ENCODE data around the gene ZNF169. TPM values are rescaled to one million over a fixed set of nuclear protein-coding genes. Genes with fewer than 3 reads are reported as not detected.
"Not testable (repeated sequence)": the region's sequence is repeated elsewhere in the genome, so short reads cannot be mapped to it uniquely, and the experiment has no call there.

Gene ZNF169
- total and polyA plus RNA-seq, 2 donors from 2014 or later: 1.6 to 7.9 TPM

DNA sequence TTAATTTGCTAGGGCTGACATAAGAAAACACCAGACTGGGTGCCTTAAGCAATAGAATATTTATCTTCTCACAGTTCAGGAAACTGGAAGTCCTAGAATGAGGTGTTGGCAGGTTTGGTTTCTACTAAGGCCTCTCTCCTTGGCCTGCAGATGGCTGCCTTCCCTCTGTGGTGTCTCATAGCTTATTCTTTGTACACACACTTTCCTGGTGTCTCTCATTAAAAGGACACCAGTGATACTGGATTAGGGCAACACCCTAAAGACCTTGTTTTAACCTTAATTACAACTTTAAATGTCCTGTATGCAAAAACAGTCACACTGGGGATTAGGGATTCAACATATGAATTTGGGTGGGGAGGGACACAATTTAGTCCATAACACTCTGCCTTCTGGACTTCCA lies 44.2 kb downstream of the ZNF169 start:
- Histone ChIP-seq H3K9ac (ENCODE audit: low read length in 3 of 3) (no peak overlapping the region), H3K27me3 (ENCODE audit: control insufficient read depth, insufficient read depth, low read length) (no peaks in the 10 kb centered on the region), H3K4me1 (ENCODE audit: control insufficient read depth in 2 of 3, insufficient read depth in 2 of 3, low read depth in 1 of 3, low read length in 3 of 3) (peaks cover 0 to 2% (median 0%) of the 10 kb centered on the region in 3 donors), H3K27ac (ENCODE audit: low read depth in 2 of 2, low read length in 2 of 2) (no peak overlapping the region), H3K4me3 (ENCODE audit: low read length in 3 of 3) (no peak overlapping the region), H3K36me3 (ENCODE audit: control insufficient read depth in 2 of 3, insufficient read depth in 3 of 3, low read length in 3 of 3) (no peaks in the 10 kb centered on the region), H3K9me3 (ENCODE audit: control insufficient read depth in 2 of 3, insufficient read depth in 1 of 3, low read length in 3 of 3) (no peaks in the 10 kb centered on the region)
- FAIRE-seq (no peak), DNase-seq (no peak)
- TF ChIP-seq, protein P1, sequence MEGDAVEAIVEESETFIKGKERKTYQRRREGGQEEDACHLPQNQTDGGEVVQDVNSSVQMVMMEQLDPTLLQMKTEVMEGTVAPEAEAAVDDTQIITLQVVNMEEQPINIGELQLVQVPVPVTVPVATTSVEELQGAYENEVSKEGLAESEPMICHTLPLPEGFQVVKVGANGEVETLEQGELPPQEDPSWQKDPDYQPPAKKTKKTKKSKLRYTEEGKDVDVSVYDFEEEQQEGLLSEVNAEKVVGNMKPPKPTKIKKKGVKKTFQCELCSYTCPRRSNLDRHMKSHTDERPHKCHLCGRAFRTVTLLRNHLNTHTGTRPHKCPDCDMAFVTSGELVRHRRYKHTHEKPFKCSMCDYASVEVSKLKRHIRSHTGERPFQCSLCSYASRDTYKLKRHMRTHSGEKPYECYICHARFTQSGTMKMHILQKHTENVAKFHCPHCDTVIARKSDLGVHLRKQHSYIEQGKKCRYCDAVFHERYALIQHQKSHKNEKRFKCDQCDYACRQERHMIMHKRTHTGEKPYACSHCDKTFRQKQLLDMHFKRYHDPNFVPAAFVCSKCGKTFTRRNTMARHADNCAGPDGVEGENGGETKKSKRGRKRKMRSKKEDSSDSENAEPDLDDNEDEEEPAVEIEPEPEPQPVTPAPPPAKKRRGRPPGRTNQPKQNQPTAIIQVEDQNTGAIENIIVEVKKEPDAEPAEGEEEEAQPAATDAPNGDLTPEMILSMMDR (IDR thresholded peaks at IDR 0.05; ENCODE audit: borderline replicate concordance, extremely low read depth, insufficient read depth): no peak
- intact Hi-C loops (cut with DNase I): no loop called here

DNA sequence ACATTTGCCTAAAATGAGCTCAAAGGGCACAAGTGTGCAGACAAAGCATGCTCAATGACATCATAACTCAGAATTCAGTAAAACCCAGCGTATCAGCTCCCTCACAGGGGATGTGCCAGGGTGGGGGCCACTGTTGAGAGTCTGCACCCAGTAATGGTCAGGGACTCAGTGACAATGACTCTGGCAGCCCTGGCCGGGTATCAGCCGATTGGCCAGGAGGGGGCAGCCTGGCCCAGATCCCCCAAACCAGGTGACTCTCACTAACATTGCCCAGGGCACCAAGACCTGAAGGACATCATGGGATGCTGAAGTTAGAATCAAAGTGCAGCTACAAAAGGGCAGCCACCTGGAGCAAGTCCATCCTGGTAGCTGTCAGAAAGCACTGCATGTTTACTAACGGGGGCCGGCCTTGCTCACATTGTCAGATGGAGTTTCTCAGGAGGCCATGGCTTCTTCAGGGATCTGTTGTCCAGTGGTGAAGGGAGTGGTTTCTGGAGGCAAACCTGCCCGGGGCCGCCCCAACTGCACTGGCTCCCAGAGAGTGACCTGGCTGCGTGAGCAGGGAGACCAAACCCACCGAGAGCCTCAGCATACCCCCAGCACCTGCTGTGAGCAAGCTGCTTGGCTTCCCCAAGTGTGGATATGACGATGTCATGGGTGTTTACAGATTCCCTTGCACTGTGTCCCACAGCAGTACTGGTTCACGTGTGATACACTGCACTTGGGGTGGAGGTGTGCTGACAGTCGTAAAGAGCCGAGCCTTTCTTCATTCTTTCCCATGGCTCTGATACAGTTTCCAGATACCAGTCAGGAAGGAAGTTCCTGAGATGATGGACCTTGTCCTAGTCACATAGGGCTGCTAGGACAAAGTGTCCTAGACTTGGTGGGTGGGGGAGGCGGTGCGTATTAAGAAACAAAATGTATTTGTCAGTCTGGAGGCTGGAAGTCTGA lies 56.2 kb downstream of the ZNF169 start:
- H3K36me3 ChIP-seq (ENCODE audit: control insufficient read depth in 2 of 3, insufficient read depth in 3 of 3, low read length in 3 of 3); H3K27me3 ChIP-seq (ENCODE audit: control insufficient read depth, insufficient read depth, low read length); H3K27ac ChIP-seq (ENCODE audit: low read depth in 2 of 2, low read length in 2 of 2); H3K4me3 ChIP-seq (ENCODE audit: low read length in 3 of 3); H3K4me1 ChIP-seq (ENCODE audit: control insufficient read depth in 2 of 3, insufficient read depth in 2 of 3, low read depth in 1 of 3, low read length in 3 of 3); DNase-seq; H3K9me3 ChIP-seq (ENCODE audit: control insufficient read depth in 2 of 3, insufficient read depth in 1 of 3, low read length in 3 of 3); FAIRE-seq; H3K9ac ChIP-seq (ENCODE audit: low read length in 3 of 3); intact Hi-C loops (cut with DNase I): not testable (repeated sequence)

DNA sequence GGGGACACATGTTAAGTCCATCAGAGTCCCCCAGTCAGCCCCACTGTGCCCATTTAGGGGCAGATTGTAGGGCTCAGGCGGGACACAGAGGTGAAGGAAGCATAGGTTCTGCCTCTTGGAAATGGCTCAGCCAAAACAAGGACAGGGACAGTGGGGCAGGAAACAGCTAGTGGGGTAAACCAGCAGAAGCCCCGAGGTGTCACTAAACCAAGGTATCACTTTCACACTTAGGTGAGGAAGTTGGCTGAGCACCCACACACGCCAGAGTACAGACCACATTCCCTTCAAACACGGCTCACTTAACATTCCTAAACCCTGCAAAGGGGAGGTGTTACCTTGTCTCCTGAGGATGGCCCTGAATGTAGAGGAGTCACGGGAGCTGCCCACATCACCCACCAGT lies 57.1 kb downstream of the ZNF169 start:
- H3K36me3 ChIP-seq (ENCODE audit: control insufficient read depth in 2 of 3, insufficient read depth in 3 of 3, low read length in 3 of 3); H3K9ac ChIP-seq (ENCODE audit: low read length in 3 of 3); DNase-seq; FAIRE-seq; H3K9me3 ChIP-seq (ENCODE audit: control insufficient read depth in 2 of 3, insufficient read depth in 1 of 3, low read length in 3 of 3); intact Hi-C loops (cut with DNase I); H3K4me1 ChIP-seq (ENCODE audit: control insufficient read depth in 2 of 3, insufficient read depth in 2 of 3, low read depth in 1 of 3, low read length in 3 of 3); H3K27me3 ChIP-seq (ENCODE audit: control insufficient read depth, insufficient read depth, low read length); H3K27ac ChIP-seq (ENCODE audit: low read depth in 2 of 2, low read length in 2 of 2); H3K4me3 ChIP-seq (ENCODE audit: low read length in 3 of 3): not testable (repeated sequence)

DNA sequence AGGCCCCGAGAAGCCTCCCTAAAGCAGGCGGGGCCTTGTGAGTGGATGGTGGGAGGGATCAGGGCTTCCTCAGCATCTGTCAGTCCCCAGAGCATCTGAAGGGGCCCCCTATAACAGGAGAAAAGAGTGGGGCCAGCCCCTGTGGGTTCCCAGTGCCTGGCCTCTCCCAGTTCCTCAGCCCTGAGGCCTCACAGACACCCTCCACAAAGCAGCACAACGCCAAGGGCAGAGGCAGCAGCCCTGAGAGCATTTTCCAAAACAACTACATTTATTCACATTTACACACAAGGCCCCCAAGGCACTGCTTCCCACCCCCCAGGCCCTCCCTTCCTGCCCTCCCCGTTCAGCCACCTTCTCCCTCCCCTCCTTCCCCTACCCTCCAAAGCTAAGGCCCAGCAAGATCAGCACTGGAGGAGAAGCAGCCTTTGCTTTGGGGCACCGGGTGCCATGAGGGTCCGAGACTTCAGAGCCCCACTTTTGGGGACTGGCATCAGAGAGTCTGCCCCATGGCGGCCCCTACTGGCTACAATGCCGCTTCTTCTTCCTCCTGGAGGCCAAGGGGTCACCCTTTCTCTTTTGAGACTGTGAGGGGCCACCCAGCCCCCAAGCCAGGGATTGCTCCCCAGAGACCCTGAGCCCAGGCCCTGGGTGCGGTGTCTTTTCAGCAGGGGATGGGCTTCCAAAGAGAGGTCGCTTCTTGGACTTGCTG lies 59.0 kb downstream of the ZNF169 start:
- intact Hi-C loops (cut with DNase I); H3K4me3 ChIP-seq (ENCODE audit: low read length in 3 of 3); H3K36me3 ChIP-seq (ENCODE audit: control insufficient read depth in 2 of 3, insufficient read depth in 3 of 3, low read length in 3 of 3); H3K27me3 ChIP-seq (ENCODE audit: control insufficient read depth, insufficient read depth, low read length); H3K9me3 ChIP-seq (ENCODE audit: control insufficient read depth in 2 of 3, insufficient read depth in 1 of 3, low read length in 3 of 3); FAIRE-seq; H3K9ac ChIP-seq (ENCODE audit: low read length in 3 of 3); H3K27ac ChIP-seq (ENCODE audit: low read depth in 2 of 2, low read length in 2 of 2); H3K4me1 ChIP-seq (ENCODE audit: control insufficient read depth in 2 of 3, insufficient read depth in 2 of 3, low read depth in 1 of 3, low read length in 3 of 3); DNase-seq: not testable (repeated sequence)

DNA sequence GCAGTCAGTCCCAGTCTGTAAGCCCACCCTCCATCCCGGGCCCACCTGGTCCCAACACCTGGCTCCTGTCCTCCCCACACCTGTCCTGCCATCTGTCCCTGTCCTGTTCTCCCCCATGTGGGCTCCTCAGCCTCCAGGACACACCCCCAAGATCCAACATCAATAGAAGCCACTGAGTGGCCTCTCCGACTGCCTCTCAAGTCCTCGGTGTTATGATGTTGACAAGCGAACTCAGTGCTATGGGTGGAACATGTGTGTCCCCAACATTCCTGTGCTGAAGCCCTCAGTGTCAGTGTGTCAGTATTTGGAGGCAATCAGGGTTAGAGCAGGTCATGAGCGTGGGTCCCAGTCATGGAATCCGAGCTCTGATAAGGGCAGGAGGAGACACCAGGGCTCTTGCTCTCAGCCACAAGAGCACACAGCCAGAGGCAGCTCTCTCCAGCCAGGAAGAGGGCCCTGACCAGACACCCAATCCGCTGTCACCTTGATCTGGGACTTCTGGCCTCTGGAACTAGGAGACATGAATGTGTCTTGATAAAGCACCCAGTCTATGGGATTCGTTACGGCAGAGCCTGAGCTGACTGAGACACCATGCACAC lies 63.3 kb downstream of the ZNF169 start:
- DNase-seq; intact Hi-C loops (cut with DNase I); H3K4me3 ChIP-seq (ENCODE audit: low read length in 3 of 3); H3K27me3 ChIP-seq (ENCODE audit: control insufficient read depth, insufficient read depth, low read length); FAIRE-seq; H3K27ac ChIP-seq (ENCODE audit: low read depth in 2 of 2, low read length in 2 of 2); H3K36me3 ChIP-seq (ENCODE audit: control insufficient read depth in 2 of 3, insufficient read depth in 3 of 3, low read length in 3 of 3); H3K4me1 ChIP-seq (ENCODE audit: control insufficient read depth in 2 of 3, insufficient read depth in 2 of 3, low read depth in 1 of 3, low read length in 3 of 3); H3K9ac ChIP-seq (ENCODE audit: low read length in 3 of 3); H3K9me3 ChIP-seq (ENCODE audit: control insufficient read depth in 2 of 3, insufficient read depth in 1 of 3, low read length in 3 of 3): not testable (repeated sequence)

DNA sequence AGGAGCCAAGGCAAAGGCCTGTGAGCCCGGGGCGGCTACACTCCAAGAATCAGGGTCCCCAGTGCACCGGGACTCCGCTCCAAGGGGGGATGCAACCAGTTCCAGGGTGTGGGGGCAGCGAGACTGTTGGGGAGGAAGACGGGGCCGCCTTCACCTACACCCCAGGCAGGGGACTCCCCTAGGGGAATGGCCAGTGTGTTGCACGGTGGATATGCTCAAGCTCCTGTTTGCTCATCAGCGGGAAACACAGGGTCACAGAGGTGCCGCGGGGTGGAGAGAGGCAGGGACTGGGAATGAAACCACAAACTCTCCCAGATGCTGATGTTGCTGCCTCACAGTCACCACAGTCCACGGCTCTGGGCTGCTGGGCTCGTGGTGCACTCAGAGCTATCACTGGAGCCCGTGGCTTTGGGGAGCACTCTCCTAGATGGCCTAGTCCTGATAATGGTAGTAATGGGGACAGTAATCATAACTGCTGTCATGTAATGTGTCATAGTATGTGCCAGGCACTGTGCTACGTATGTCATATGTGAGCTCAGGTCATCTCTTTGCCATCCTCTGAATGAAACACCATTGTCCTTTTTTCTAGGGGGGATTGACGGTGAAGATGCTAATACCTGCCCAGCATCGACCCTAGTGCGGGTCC lies 64.2 kb downstream of the ZNF169 start:
- H3K4me1 ChIP-seq (ENCODE audit: control insufficient read depth in 2 of 3, insufficient read depth in 2 of 3, low read depth in 1 of 3, low read length in 3 of 3); FAIRE-seq; H3K4me3 ChIP-seq (ENCODE audit: low read length in 3 of 3); H3K9ac ChIP-seq (ENCODE audit: low read length in 3 of 3); H3K36me3 ChIP-seq (ENCODE audit: control insufficient read depth in 2 of 3, insufficient read depth in 3 of 3, low read length in 3 of 3); DNase-seq; H3K27me3 ChIP-seq (ENCODE audit: control insufficient read depth, insufficient read depth, low read length); H3K9me3 ChIP-seq (ENCODE audit: control insufficient read depth in 2 of 3, insufficient read depth in 1 of 3, low read length in 3 of 3); intact Hi-C loops (cut with DNase I); H3K27ac ChIP-seq (ENCODE audit: low read depth in 2 of 2, low read length in 2 of 2): not testable (repeated sequence)

DNA sequence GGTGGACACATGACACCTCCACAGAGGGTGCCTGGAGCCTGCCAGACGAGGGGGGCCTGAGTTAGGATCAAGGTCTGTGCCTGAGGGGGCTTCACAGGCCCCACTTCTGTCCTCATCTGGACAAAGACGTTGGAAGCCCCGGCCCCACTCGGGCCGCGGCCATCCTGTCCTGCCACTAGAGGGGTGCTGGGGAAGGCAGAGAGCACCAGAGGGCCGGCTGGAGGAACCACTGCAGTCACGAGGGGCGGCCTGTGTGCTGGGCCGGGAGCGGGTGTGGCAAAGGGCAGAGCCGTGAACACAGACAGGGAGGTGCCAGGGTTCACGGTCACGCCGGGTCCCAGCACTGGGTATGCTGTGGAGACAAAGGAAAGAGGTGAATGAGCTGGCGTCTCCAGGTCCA lies 66.5 kb downstream of the ZNF169 start:
- H3K4me3 ChIP-seq (ENCODE audit: low read length in 3 of 3); FAIRE-seq; DNase-seq; H3K9ac ChIP-seq (ENCODE audit: low read length in 3 of 3); H3K27me3 ChIP-seq (ENCODE audit: control insufficient read depth, insufficient read depth, low read length); H3K4me1 ChIP-seq (ENCODE audit: control insufficient read depth in 2 of 3, insufficient read depth in 2 of 3, low read depth in 1 of 3, low read length in 3 of 3); H3K9me3 ChIP-seq (ENCODE audit: control insufficient read depth in 2 of 3, insufficient read depth in 1 of 3, low read length in 3 of 3); H3K27ac ChIP-seq (ENCODE audit: low read depth in 2 of 2, low read length in 2 of 2); H3K36me3 ChIP-seq (ENCODE audit: control insufficient read depth in 2 of 3, insufficient read depth in 3 of 3, low read length in 3 of 3); intact Hi-C loops (cut with DNase I): not testable (repeated sequence)
